ENCODE results near the gene SEMA4A.

The SEMA4A gene

DNA sequence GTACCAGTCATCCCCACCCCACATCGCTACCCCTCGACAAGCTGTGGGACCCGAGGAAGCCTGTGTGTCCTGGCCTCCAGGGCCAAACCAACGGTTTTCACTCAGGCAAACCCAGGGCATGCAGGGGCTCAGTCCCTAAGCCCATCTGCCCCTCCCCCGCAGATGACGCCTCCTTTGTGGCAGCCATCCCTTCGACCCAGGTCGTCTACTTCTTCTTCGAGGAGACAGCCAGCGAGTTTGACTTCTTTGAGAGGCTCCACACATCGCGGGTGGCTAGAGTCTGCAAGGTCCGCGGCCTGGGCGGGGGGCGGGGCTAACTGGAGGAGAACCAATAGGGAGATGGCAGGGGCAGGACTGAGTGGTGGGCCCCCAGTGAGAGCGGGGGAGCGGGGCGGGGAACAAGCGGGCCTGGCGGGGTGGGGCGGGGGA, 7.4 kb downstream of the SEMA4A start:
- H3K27ac ChIP-seq: no peak overlapping the region
- TF ChIP-seq, protein P1, sequence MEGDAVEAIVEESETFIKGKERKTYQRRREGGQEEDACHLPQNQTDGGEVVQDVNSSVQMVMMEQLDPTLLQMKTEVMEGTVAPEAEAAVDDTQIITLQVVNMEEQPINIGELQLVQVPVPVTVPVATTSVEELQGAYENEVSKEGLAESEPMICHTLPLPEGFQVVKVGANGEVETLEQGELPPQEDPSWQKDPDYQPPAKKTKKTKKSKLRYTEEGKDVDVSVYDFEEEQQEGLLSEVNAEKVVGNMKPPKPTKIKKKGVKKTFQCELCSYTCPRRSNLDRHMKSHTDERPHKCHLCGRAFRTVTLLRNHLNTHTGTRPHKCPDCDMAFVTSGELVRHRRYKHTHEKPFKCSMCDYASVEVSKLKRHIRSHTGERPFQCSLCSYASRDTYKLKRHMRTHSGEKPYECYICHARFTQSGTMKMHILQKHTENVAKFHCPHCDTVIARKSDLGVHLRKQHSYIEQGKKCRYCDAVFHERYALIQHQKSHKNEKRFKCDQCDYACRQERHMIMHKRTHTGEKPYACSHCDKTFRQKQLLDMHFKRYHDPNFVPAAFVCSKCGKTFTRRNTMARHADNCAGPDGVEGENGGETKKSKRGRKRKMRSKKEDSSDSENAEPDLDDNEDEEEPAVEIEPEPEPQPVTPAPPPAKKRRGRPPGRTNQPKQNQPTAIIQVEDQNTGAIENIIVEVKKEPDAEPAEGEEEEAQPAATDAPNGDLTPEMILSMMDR (conservative IDR thresholded peaks at IDR 0.05): no peak

DNA sequence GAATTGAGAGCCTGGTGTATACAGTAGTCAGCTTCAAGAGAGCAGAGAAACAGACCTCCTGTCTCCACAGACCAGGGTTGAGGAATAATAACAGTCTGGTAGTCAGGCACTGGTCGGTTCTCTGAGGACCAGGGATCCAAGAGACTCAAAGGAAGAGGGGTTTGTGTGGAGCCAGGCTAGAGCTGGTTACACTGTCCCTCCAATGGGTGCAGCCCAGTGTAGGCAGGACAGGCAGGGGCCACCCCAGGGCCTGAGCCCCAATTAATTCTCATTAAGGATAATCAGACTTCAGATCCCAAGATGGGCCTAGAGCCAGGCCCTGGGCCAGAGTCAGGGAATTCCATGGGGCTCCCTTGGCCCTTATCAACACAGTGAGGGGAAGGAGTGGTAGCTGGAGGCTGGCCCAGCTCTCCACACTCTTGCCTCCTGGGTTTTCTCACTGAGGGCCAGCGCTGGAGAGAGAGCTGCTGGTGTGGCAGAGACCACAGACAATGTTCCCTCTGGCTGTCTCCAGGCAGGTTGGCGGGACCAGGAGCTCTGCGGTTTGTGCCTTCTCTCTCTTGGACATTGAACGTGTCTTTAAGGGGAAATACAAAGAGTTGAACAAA, 9.1 kb downstream of the SEMA4A start:
- TF ChIP-seq, protein P1 (conservative IDR thresholded peaks at IDR 0.05): no peak
- no peak overlapping the region for H3K27ac ChIP-seq

DNA sequence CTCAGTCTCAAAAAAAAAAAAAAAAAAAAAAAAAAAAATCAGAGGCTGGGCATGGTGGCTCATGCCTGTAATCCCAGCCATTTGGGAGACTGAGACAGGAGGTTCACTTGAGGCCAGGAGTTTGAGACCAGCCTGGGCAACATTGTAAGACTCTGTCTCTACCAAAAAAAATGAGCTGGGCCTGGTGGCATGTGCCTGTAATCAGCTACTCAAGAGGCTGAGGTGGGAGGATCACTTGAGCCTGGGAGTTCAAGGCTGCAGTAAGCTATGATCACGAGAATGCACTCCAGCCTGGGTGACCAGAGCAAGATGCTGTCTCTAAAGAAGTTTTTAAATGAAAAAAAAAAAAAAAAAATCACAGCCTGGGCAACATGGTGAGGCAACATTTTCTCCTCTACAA, 10.3 kb downstream of the SEMA4A start:
- TF ChIP-seq, protein P1 (conservative IDR thresholded peaks at IDR 0.05): no peak
- no peak overlapping the region for H3K27ac ChIP-seq

DNA sequence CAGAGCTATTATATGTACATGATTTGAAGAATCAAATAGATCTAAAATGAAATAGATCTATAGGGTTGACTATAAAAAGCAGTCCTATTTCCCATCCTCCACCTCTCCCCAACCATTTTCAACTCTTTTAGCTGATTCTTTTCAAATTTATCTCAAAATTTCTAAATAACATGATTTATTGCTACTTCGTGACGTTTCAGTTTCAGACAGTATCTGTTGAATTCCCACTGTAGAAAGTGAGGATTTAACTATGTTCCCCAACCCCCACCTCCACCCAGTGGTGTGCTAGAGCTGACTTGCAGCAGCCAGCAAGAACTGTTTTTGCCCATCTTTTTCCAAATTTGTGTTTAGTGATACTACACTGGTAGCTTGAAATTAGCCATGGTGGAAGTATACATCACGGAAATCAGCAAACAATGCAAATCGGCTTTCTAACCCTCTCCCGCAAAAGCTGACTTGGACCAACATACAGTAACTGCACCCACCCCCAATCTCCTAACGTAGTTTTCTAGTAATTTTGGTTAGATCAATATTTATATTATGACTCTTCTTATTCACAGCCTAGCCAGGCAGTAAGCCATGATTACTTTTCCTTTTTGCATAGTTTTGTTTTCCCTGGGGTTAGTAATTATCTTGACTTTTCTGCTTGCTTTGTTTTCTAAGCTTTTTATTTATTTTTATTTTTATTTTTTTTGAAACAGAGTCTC, 10.9 kb downstream of the SEMA4A start:
- no peak overlapping the region for H3K27ac ChIP-seq
- TF ChIP-seq, protein P1 (conservative IDR thresholded peaks at IDR 0.05): no peak

DNA sequence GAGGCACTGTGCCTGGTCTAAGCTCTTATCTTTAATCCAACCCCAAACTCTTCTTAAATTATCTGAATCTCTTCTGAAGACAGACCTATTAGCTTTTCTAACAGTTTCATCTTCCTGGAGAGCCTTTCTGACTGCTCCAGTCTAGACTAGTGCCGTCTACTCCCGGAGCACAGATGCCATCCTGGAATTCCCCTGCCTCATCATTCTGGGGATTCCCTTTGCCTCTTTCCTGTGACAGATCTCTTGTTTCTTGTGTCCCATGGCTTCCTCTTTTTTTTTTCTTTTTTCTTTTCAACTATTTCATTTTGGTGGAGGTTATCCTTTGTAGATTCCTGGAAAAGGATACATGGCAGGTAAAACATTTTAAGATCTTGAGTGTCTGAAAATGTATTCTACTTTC, 11.7 kb downstream of the SEMA4A start:
- TF ChIP-seq, protein P1 (conservative IDR thresholded peaks at IDR 0.05): no peak
- no peak overlapping the region for H3K27ac ChIP-seq

DNA sequence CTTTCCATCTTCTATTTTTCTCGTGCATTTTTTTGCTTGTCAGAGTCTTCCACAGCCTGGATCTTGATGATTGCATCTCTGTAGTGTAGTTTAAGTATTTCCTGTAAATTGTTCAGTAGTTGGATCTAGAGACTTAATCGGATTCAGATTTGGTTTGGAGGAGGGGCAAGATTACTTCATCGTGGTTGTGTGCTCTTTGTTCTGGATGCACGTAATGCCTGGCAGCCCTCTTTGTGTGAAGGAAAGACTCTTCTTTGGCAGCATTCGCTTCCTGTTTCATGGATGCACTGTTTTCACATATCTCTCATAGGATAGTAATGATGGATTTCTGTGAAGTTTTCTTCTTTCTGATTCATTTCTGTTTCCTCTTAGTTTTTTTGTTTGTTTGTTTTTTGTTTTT, 14.2 kb downstream of the SEMA4A start:
- H3K27ac ChIP-seq: no peak overlapping the region
- TF ChIP-seq, protein P1 (conservative IDR thresholded peaks at IDR 0.05): no peak

DNA sequence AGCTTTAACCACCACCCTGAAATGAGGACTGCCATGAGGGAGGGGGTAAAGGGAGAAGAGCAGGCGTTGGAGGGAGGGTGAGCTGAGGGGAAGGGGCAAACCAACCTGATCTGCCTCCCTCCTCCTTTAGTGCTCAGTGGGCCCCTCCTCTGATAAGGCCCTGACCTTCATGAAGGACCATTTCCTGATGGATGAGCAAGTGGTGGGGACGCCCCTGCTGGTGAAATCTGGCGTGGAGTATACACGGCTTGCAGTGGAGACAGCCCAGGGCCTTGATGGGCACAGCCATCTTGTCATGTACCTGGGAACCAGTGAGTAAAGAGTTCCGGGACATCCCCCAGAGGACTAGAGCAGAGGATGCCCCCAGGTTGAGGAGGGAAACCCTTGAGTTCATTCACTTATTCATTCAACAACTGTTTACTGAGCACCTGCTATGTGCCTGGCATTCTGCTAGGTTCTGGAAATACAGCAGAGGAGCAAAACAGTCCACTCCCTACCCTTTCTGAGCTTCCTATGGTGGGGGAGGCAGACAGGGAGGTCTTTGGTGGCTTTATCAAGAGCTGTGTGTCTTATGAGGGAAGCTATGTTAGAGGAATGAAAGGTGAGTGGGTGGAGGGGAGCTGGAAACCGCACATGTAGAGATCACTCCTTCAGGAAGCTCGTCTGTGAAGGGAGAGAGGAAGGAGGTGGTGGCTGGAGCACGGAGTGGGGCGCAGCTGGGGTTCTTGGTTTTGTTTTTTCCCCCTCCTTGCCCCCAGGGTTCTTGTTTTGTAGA, 19.5 kb downstream of the SEMA4A start:
- TF ChIP-seq, protein P1 (conservative IDR thresholded peaks at IDR 0.05): no peak

More for the DNA sequence above, 19.5 kb downstream of the SEMA4A start:
- no peak overlapping the region for H3K27ac ChIP-seq
